HG02610 (cell line): ENCODE data around the gene SH3RF3.
"Not testable (repeated sequence)": the region's sequence is repeated elsewhere in the genome, so short reads cannot be mapped to it uniquely, and the experiment has no call there.

ENCODE experiments used
- ATAC-seq: cut with Tn5 transposase; IDR thresholded peaks from one replicate; pipeline ENCODE4 v1.9.1; 2021; ENCODE audit warnings: mild to moderate bottlenecking, moderate library complexity; ENCODE audit not compliant: unreplicated experiment

The SH3RF3 gene

DNA sequence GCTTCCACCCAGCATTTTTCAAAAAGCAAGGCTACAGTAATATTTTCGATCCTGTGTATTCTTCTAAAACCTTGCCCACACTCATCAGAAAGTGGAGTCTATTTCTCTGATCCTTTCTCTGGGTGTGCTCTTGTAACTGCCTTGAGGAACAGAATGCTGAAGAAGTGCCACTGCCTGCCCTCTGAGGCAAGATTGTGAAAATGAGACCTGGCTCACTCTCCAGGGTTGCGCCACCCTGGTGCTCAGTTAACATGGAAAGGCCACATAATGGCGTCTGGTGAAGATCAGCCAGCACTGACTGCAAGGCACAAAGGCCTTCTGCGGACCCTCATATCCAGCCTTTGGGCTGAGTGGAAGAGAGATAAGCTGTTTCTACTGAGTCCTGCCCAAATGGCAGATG lies 11.2 kb upstream of the SH3RF3 start:
- no peak for ATAC-seq

DNA sequence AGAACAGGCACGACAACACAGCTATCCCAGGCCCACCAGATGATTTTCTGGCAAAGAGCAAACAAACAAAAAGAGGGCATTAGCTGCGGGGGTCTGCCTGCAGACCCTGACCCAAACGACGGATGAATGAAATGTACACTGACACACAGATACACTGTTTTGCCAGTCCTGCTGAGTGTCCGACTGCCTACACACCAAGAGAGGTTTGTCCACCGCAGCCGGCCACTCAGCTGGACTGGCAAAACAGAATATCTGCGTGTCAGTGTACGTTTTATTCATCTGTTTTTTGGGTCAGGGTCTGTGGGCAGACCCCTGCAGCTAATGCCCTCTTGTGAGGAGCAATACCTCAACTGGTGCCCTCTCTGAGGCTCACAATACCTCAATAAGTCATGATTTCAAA lies 10.7 kb upstream of the SH3RF3 start:
- ATAC-seq = no peak

DNA sequence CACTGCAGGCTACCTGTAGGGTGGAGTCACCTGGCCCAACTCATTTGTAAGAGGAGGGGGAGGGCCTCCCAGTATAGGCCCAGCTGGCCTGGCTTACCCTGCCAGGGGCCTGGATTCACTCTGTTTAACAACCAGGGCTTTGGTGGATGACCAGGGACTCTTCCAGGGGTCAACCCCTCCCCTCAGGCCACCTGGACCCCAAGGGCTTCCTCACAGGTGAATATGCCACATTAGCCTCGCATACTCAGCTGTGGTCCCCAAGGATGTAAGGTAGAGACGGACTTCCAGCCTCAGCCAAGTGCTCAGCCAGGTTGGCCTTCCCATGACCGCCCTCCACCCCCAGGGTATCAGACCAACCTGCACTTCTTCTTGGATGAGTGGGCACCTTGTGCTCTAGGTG lies 8.8 kb upstream of the SH3RF3 start:
- no peak for ATAC-seq

DNA sequence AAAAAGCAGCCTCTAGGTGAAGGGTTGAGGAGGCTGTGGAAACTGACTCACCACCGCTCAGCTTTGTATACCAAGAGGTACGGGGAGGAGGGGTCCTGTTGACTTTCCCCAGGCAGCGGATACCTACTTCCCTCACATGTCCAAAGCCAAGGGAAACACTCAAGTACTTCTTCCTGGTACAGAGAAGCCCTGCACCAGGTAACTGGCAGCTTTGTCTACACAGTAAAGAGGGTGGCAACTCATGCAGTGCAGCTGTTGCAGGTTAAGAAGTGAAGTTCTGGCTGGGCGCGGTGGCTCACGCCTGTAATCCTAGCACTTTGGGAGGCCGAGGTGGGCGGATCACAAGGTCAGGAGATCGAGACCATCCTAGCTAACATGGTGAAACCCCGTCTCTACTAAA lies 8.3 kb upstream of the SH3RF3 start:
- ATAC-seq = not testable (repeated sequence)

DNA sequence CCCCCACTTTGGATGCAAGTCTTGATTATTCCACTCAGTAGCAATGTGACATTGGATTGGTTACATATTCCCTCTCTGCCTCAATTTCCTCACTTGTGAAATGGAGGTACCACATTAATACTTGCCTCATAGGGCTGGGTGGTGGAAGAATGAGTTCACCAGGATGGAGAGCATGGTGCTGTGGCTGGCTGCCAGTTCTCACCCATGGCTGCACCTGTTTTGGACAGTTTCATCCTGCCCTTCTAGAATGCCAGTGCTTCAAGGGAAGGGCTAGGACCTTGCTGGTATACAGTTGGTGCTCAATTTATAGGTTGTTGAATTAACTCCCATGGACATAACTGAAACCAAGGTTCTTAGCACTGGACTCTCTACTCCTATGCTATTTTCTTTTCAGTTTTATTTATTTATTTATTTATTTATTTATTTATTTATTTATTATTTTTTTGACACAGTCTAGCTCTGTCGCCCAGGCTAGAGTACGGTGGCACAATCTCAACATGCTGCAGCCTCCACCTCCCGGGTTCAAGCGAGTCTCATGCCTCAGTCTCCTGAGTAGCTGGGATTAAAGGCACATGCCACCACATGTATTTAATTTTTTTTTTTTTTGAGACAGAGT lies 5.3 kb upstream of the SH3RF3 start:
- ATAC-seq = no peak

DNA sequence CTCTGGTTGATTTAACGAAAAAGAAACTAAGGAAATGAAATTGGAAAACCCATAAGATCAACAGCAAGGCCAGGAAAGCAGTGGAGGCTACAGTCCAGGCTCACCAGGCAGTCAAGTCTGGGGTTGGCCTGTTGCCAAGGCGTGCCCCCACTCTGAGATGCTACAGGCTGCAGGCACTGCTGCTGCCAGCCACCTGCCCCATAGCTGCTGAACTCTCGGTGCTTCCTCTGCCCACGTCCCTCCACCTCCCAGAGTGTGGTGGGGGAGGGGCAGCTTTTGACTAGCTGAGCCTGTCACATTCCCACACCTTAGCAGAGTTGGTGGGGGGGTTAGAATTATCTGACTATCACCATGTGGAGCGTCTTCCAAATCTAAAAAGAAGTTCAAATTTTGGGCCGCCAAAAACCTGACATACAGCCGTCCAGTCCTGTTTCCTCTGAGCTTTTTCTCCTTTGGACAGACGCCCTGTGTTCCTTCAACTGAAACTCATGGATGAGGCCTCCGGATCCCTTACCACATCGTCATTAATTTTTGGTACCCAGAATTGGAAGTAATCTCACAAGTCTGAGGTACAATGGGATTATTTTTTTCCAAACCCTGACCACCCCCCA lies 3.9 kb upstream of the SH3RF3 start:
- no peak for ATAC-seq

DNA sequence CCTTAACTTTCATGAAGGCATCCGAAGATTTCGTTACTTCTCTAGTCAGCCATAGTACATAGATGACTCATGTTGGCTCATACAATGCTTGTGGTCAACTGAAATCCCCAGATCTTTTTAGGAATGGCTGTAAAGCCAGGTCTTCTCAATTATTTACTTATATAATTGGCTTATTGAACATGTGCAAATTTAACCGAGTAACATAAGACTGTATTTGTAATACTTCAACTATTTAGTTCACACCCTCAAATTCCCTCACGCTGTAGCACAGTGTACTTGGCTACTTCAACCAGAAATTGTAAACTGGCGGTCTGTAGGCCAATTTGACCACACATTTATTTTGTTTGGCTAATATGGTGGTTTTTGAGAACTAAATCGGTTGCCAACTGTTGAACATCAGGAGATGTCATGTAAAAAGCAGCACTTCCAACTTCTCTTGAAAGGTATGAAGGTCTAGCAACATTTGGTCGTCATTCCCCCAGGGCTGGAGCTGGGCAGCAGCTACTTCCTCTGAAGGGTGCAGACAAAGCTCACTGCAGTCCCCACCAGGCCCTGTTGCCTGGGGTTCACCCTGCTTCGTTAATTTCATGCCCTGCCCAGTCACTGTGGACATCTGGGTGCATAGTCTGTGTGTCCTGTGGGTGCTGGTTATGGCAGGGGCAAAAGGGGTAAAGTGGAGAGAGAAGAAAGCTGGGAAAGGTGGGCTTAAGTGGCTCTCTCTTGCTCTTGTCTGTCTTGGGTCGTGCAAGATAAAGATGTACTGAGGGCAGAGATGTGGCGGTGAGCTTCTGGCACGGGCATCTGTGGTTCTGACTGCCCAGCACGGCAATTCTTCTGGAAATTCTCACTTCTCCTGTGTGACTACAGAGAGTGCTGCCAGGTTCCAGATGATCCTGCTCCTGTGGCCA lies 3.2 kb upstream of the SH3RF3 start:
- ATAC-seq = no peak

DNA sequence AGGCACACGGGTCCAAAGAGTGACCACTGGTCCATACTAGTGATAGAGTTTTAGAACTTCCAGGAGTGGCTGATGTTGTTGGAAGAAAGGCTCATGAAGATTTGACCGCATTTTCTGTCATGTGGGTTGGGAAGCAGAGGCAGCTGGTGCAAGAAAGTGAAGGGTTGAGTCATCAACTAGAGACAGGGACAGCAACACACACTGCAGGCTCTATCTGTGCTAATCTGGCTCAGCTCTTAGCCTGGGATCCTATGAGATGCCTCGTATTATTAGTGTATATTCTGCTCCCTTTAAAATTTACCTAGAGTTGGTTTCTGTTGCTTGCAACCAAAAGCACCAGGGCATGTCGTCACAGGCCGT lies 2.5 kb upstream of the SH3RF3 start:
- no peak for ATAC-seq

DNA sequence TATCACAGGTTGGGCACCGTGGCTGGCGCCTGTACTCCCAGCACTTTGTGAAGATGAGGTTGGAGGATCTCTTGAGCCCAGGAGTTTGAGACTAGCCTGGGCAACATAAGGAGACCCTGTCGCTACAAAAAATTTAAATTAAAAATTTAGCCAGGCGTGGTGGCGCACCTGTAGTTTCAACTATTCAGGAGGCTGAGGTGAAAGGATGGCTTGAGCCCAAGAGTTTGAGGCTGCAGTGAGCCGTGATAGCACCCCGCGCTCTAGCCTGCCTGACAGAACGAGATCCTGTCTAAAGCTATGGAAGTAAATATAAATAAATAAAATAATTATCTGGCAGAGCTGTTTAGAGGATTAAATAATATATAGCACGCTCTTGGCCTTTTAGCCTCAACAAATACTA lies 1.4 kb upstream of the SH3RF3 start:
- no peak for ATAC-seq

DNA sequence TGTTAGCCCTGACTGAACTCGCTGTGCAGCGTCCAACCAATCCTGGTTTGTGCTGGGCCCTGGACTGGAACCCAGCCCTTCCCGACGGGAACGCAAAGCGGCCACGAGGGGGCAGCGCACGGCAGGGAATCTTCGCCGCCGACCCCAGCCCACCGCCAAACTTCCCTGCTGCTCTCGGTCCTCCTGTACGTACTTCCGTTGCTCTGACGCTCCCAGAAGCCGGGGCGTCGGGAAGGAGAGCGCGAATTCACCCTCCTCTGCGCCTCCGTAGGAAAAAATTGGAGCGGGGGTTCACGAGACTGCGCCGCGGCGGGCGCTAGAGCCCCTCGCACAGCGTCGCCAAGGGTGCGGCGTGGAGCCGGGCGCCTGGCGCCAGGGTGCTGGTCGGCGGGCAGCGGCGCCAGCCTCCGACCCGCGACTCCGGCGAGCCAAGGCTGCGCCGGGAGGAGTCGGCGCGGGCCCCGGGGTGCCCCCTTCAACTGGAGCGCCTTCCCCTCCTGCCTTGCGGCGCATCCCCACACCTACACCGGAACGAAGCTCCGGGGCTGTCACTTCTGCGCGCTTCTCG lies 873 bp upstream of the SH3RF3 start:
- ATAC-seq = peak; percentile 56

DNA sequence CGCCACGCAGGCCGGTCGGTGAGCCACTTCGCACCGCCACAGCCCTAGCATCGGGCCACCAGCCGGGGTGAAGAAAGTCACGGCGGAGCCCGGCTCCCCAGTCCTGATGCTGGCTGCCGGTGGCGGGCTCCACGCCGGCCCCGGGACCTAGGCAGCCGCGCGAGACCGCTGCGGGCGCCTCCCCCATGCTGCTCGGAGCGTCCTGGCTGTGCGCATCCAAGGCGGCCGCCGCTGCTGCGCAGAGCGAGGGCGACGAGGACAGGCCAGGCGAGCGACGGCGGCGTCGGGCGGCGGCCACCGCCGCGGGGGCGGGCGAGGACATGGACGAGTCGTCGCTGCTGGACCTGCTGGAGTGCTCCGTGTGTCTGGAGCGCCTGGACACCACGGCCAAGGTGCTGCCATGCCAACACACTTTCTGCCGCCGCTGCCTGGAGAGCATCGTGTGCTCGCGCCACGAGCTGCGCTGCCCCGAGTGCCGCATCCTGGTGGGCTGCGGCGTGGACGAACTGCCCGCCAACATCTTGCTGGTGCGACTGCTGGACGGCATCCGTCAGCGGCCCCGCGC lies 433 bp downstream of the SH3RF3 start:
- ATAC-seq = peak; percentile 31

DNA sequence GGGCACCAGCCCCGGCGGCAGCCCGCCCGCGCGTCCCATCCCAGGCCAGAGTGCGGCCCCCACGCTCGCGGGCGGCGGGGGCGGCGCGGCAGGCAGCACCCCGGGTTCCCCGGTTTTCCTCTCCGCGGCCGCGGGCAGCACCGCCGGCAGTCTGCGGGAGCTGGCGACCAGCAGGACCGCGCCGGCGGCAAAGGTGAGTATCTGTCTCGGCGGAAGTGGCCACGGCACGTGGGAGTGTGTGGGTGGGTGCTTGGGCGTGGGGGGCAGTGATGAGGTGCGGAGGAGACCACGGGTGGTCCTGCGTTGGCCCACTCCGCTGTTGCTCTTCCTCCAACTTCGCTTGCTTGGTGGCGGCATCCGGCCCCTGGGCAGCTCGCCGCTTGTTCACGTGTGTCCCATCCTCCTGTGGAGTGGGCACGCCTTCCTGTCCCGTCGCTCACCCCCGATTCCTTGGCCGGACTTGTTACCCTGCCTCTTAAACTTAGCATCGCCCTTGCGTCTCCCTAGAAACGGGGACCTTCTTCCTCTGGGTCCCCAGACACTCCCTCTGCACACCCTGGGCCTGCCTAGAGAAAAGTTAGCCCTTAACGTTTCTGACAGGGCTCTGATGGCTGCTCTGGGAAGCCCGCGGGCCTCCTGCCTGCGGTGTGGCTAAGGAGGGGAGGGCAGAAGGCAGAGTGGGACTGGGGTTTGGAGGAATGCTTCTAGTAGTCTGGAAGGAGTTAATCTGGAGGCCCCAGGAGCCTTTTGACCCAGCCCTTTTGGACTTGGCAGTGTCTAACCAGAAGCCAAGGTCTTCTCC lies 1.1 kb downstream of the SH3RF3 start:
- no peak for ATAC-seq

DNA sequence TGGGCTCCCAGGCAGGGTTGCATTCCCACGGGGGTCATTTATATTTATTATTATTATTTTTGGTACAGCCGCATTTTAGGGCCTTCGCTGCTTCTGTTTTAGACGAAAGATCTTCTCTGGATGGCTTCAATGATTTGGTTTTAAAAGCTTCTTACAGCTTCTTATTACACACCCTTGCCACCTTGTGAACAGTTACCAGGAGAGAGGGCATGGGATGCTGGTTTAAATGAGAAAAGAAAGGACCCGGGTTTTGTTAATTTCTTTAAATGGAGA lies 1.7 kb downstream of the SH3RF3 start:
- ATAC-seq = no peak

DNA sequence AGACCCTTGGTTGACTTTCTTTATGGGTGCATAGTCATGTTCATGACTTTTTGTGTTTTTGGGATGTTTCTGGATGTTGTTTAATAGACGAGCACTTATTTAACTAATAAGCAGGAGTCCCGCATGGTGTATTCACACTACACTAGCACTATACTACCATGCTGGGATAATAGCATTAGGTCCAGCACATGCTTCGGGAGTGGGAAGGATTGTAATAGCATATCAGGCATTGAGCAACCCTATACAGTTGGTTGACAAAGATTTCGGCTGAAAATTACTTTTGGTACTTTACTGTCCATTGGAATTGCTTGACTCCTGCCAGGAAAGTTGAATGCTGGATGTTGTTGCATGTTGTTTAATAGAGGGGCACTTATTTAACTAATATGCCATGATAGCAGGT lies 2.8 kb downstream of the SH3RF3 start:
- ATAC-seq = no peak

DNA sequence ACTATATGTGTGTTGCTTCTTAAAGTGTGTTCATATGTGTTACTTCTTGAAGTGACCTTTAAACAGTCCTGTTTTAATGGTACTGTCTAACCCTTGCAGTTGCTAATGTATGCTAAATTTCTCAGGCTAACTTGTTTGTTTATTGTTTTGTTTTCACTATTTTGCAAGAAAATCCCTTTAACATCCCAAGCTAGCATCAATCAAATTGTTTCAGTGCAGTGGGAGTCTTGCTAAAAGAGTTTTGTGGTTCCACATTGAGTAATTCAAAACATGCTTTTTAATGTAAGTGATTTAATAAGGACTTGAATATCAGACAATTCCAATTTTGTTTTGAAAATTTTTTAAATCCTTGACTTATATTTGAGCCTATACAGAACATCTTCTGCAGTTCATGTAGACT lies 3.6 kb downstream of the SH3RF3 start:
- ATAC-seq = no peak

DNA sequence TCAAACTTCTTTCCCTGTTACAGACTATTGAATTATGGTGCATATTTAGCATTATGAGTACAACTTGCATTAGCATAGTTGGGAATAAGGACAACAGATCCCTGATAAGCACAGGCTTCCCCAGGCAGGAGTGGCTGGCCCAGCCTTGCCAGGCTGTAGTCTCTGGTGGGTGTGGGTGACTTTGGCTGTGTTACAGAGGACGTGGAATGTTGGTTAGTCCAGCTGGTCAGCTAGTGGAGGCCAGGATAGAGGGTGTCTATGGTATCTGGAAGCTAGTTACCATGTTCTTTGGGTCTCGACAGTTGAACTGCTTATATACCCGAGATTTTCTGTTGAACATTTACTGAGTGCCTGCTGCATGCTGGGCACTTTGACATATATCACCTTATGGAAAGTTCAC lies 4.7 kb downstream of the SH3RF3 start:
- no peak for ATAC-seq

DNA sequence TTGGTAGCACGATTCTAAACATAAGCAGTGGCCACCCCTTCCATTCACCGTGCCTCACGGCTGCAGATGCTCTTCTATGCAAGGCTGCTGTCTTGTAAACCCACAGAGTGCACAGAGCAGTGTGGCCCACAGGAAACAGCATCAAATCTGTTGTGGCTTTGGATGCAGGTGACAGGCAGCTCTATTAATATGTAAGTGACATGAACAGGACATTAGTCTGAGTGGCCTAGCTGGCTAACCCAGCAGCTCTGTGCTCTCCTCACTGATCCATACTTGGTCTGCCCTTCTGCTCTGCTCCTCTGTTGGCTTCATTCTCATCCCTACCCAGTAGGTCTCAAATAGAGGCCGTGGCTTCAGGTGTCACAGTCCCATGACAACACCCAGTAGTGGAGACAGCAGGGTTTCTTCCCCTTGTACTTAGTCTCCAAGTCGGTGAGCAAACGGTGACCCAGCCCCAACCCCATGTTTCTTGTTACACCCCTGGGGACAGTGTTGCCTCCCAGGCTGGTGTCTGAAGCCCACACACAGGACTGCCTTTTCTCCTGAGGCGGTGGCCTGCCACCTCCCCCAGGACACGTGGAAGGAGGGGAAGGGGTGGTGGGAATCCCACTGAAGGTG lies 5.8 kb downstream of the SH3RF3 start:
- peak; percentile 57 for ATAC-seq

DNA sequence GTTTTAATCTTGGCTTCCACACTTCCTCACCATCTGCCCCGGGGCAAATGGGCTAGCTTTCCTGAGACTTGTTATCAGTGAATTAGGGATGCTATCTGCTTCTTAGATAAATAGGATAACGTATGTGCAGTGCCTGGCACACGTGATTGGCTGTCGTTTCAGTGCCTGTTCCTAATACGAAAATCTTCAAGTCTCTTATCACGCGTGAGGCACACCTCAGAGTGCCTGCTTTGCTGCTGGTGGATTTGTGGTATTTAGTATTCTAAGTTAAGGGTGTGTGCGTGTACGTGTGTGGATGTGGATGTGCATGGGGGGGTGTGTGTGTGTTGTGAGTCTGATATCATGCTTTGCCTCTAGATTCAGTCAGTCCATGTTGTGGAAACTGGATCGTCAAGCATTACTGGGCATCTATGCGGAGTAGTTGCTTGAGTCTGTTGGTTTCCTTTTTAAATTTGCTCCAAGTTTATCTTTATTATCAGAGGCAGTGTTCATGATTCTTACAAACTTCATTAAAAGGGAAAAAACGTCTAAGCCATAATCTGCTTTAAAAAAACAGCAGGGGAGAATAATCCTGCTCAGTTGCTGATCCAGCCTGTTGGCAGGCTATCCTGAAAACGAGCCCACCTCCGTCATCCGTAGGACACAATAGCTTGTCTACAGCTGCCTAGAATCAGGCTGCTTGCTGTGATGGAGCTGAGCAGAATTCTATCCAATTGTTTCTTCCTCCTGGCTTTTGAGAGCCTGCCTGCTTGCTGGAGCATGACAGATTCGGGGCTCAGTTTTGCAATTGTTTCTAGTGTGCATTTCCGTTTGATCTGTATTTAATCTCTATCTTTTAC lies 6.6 kb downstream of the SH3RF3 start:
- no peak for ATAC-seq

DNA sequence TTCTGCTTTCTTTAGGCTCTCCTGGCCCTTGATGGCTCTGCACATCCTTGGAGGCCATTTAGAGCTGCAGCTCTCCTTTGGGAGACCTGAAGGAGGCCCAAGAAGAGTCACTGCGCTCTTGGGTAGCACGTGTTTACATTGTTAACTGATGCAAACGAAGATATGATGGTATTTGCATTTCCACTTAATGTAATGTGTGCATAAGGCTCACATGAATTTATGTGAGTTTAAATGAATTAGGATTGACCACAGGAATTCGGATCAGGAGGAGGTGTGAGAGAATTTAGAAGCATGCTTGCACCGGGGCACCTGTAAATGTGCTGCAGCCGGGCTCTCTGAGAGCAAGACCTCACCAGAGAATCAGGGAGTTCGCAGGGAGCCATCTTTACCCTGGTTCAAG lies 7.5 kb downstream of the SH3RF3 start:
- no peak for ATAC-seq

DNA sequence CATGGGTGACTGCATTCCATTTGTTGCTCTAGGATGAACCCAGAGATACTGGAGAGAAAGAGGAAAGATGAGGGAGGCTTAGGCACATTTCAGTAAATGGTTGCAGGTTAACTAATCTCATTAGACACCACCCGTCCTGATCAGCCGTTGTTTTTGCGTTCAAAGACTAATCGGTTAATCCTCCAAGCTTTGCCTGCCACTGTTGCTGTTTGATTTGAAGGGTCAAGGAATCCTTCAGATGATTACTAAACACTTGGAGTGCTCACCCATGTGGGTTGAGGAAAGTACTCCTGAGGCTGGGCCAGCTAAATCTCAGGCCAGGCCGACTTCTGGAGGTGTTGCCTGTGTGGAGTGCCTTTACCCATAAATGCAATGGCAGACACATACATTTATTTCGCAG lies 8.6 kb downstream of the SH3RF3 start:
- ATAC-seq = no peak
